HepG2 (cell line): ENCODE measurements around the gene BTBD1. TPM values are rescaled to one million over a fixed set of nuclear protein-coding genes. Genes with fewer than 3 reads are reported as not detected.

ENCODE experiments used
- ATAC-seq: fragments of 200-7000 bp; cut with Tn5 transposase; 3 replicates; pipeline ENCODE4 v1.9.1; 2020; ENCODE audit warnings: mild to moderate bottlenecking, moderate library complexity
- BruUV-seq: library from RNA; stranded (reverse); fragments of 400-500 nt; replicated peaks from 2 replicates; lab custom pipeline; 2021; lab: Mats Ljungman, UMichigan
- CTCF ChIA-PET: fragments of 300-600 bp; formaldehyde crosslinking; extraction: SDS; loops from one replicate; lab custom pipeline; 2021; ENCODE audit warnings: low total read pairs, inconsistent platforms, low intra/inter-chr PET ratio; lab: Yijun Ruan, JAX
- POLR2A ChIA-PET: fragments of 350-600 bp; sonication (Branson Sonifier 250); formaldehyde crosslinking; loops from one replicate; lab custom pipeline; 2020; ENCODE audit warnings: antibody characterized with exemption, inconsistent platforms; lab: Yijun Ruan, JAX
- DNase-seq: peaks from one replicate; pipeline ENCODE4 v3.0.0-alpha.2; 2015; ENCODE audit warnings: low spot score
- FAIRE-seq: peaks from 3 replicates; lab custom pipeline; 2011; peaks lifted over from hg19 to GRCh38; lab: Jason Lieb, UNC
- H2AFZ ChIP-seq: one replicate; pipeline ENCODE4 v1.6.1; 2011; ENCODE audit warnings: low read length, inconsistent platforms
- H3K27ac ChIP-seq: fragments of 300-600 bp; 3 replicates; pipeline ENCODE4 v1.8.0; 2011; ENCODE audit warnings: mixed run types, mild to moderate bottlenecking, mixed read lengths, low read length, inconsistent platforms; ENCODE audit not compliant: insufficient read depth; ENCODE audit errors: extremely low read length
- H3K27me3 ChIP-seq, 2 experiments: fragments of 200-600 bp in 1 of 2; 2 replicates in 1 of 2; 3 replicates in 1 of 2; pipeline versions ENCODE4 v1.6.0 to v1.8.0; 2011; ENCODE audit warnings: low read length in 2 of 2, mild to moderate bottlenecking in 2 of 2, moderate library complexity in 2 of 2, inconsistent platforms in 1 of 2; ENCODE audit not compliant: insufficient read depth in 2 of 2, control insufficient read depth in 1 of 2
- H3K36me3 ChIP-seq, 2 experiments: fragments of 200-600 bp in 1 of 2; replicated peaks in 1 of 2; 2 replicates in 1 of 2; 3 replicates in 1 of 2; pipeline versions ENCODE4 v1.5.1 to v1.8.0; 2011; ENCODE audit warnings: low read length in 2 of 2, inconsistent platforms in 1 of 2; ENCODE audit not compliant: insufficient read depth in 2 of 2, control insufficient read depth in 1 of 2
- H3K4me1 ChIP-seq: 2 replicates; pipeline ENCODE4 v1.5.1; 2012; ENCODE audit warnings: low read length, inconsistent platforms; ENCODE audit not compliant: insufficient read depth
- H3K4me2 ChIP-seq: 2 replicates; pipeline ENCODE4 v1.6.0; 2011; ENCODE audit warnings: low read depth, low read length, inconsistent platforms
- H3K4me3 ChIP-seq, 3 experiments: fragments of 200-600 bp in 1 of 3; sonication (generic), shearing (Covaris generic) in 1 of 3; replicated peaks in 1 of 3; 2 replicates each; pipeline ENCODE4 v1.5.1; 2011 to 2016; ENCODE audit warnings: low read length in 3 of 3, inconsistent platforms in 2 of 3, low read depth in 2 of 3, mild to moderate bottlenecking in 2 of 3, control low read depth in 1 of 3, mixed read lengths in 1 of 3; ENCODE audit not compliant: insufficient read depth in 1 of 3
- H3K79me2 ChIP-seq: one replicate; pipeline ENCODE4 v1.6.1; 2011; ENCODE audit warnings: low read length, inconsistent platforms; ENCODE audit not compliant: insufficient read depth
- H3K9ac ChIP-seq: 2 replicates; pipeline ENCODE4 v1.6.0; 2011; ENCODE audit warnings: mild to moderate bottlenecking, low read depth, low read length, inconsistent platforms; ENCODE audit not compliant: insufficient read depth
- H3K9me3 ChIP-seq: 2 replicates; pipeline ENCODE4 v1.5.1; 2012; ENCODE audit warnings: mild to moderate bottlenecking, low read length
- H4K20me1 ChIP-seq: 2 replicates; pipeline ENCODE4 v1.6.0; 2011; ENCODE audit warnings: inconsistent platforms, mild to moderate bottlenecking, low read length, moderate library complexity; ENCODE audit not compliant: insufficient read depth
- DMAP1 ChIP-seq: IDR thresholded peaks from 2 replicates; pipeline ENCODE4 v1.6.1; 2016
- NAIF1 ChIP-seq: sonication (generic); formaldehyde crosslinking; IDR thresholded peaks from 2 replicates; pipeline ENCODE4 v1.5.0; 2020; ENCODE audit warnings: mild to moderate bottlenecking, missing genetic modification reagents, borderline replicate concordance
- PRPF4 ChIP-seq: fragments of 200-400 bp; formaldehyde crosslinking; IDR thresholded peaks from 2 replicates; pipeline ENCODE4 v1.6.1; 2016; ENCODE audit warnings: low read length, low read depth; ENCODE audit not compliant: poor library complexity, severe bottlenecking
- SNAPC2 ChIP-seq: sonication (generic); formaldehyde crosslinking; IDR thresholded peaks from 2 replicates; pipeline ENCODE4 v1.8.1; 2022; ENCODE audit warnings: mild to moderate bottlenecking, missing genetic modification reagents
- ZFY ChIP-seq: sonication (generic); formaldehyde crosslinking; IDR thresholded peaks from 2 replicates; pipeline ENCODE4 v1.4.0; 2020; ENCODE audit warnings: missing genetic modification reagents
- ZNF101 ChIP-seq: sonication (generic); formaldehyde crosslinking; IDR thresholded peaks from 2 replicates; pipeline ENCODE4 v1.4.0; 2020; ENCODE audit warnings: mild to moderate bottlenecking, low read depth, missing genetic modification reagents, borderline replicate concordance
- ZNF251 ChIP-seq: sonication (generic); formaldehyde crosslinking; IDR thresholded peaks from 2 replicates; pipeline ENCODE4 v1.9.0; 2021; ENCODE audit warnings: mild to moderate bottlenecking, missing genetic modification reagents
- ZNF263 ChIP-seq: sonication (generic); formaldehyde crosslinking; IDR thresholded peaks from 2 replicates; pipeline ENCODE4 v1.4.0; 2020; ENCODE audit warnings: missing genetic modification reagents
- ZNF720 ChIP-seq: sonication (generic); formaldehyde crosslinking; IDR thresholded peaks from 2 replicates; pipeline ENCODE4 v1.4.0; 2020; ENCODE audit warnings: missing genetic modification reagents
- ZNF788 ChIP-seq: sonication (generic); formaldehyde crosslinking; IDR thresholded peaks from 2 replicates; pipeline ENCODE4 v1.5.0; 2020; ENCODE audit warnings: mild to moderate bottlenecking, missing genetic modification reagents, borderline replicate concordance
- WGBS: methylation state at CpG from one replicate; pipeline ENCODE4 v1.1.6; 2017; ENCODE audit warnings: low lambda C conversion rate; 5-methylcytosine and 5-hydroxymethylcytosine counted together
- in situ Hi-C: cut with HindIII; loops from 2 replicates; pipeline ENCODE4 v1.10.0; 2017; ENCODE audit warnings: low pct_unique_long_range_greater_than_20kb; ENCODE audit not compliant: extremely low pct_ligation_motif_present
- intact Hi-C: fragments of 100-400 bp; cut with micrococcal nuclease; formaldehyde crosslinking; loops from one replicate; pipeline ENCODE4 v1.10.0; 2022; ENCODE audit not compliant: unreplicated experiment
- polyA plus RNA-seq, 8 experiments: library from polyadenylated mRNA; depleted of rRNA in 3 of 8; stranded (reverse) in 7 of 8; unstranded in 1 of 8; fragments of >200 nt; fragmentation: Illumina TruSeq in 4 of 8; extraction: Trizol in 4 of 8; gene quantifications; 2 replicates each; pipeline versions ENCODE4 v1.2.1 to v1.2.3, GENCODE V29; 2011 to 2016; ENCODE audit warnings: low read depth in 4 of 8, missing spikeins in 1 of 8, mixed read lengths in 1 of 8; ENCODE audit not compliant: insufficient read depth in 1 of 8
- total RNA-seq, 5 experiments: library from RNA; depleted of rRNA; stranded (reverse); fragments of >200 nt; fragmentation: Illumina TruSeq; extraction: Trizol; gene quantifications; 2 replicates each; pipeline ENCODE4 v1.2.3, GENCODE V29; 2016; ENCODE audit warnings: low read depth in 1 of 5
- TF ChIP-seq, protein P1 (sequence below): sonication (generic); formaldehyde crosslinking; IDR thresholded peaks from 2 replicates; pipeline ENCODE4 v1.4.0; 2020; ENCODE audit warnings: missing genetic modification reagents

The BTBD1 gene
- total and polyA plus RNA-seq, 2 of the 13 experiments (the other 11 are each of a cell fraction or from before 2014, with no cell fraction given) = 32.1 to 53.9 TPM

GRCh38 chr15:83081256-83082014 is 14.4 kb upstream of the BTBD1 start:
- no peaks in the 10 kb centered on the region for H4K20me1 ChIP-seq
- H3K36me3 ChIP-seq = no peaks in the 10 kb centered on the region
- H3K27ac ChIP-seq = no peak overlapping the region
- no peak for TF ChIP-seq ZNF251
- no peak for TF ChIP-seq SNAPC2 (CRISPR knock-in tag)
- TF ChIP-seq ZNF101 (CRISPR knock-in tag) = no peak
- TF ChIP-seq ZNF720 (CRISPR knock-in tag) = no peak
- TF ChIP-seq PRPF4 = no peak
- TF ChIP-seq DMAP1 (CRISPR knock-in tag) = no peak
- no peak for TF ChIP-seq ZNF788 (CRISPR knock-in tag)
- H3K79me2 ChIP-seq = no peaks in the 10 kb centered on the region
- H3K9me3 ChIP-seq = no peaks in the 10 kb centered on the region
- FAIRE-seq = no peak
- ATAC-seq = no peak
- CTCF ChIA-PET = no interaction called here
- no peak overlapping the region for H2AFZ ChIP-seq
- H3K4me3 ChIP-seq = no peak overlapping the region
- H3K9ac ChIP-seq = no peak overlapping the region
- in situ Hi-C loops (no loop called here), intact Hi-C loops (no loop called here)
- H3K27me3 ChIP-seq = peaks cover 0 to 24% of the 10 kb centered on the region in 2 experiments; a peak in 2 of 5 replicates
- WGBS = 16% methylated on average over 5 of the region's 5 CpGs
- H3K4me2 ChIP-seq = no peak overlapping the region
- no peaks in the 10 kb centered on the region for H3K4me1 ChIP-seq
- DNase-seq = no peak
- POLR2A ChIA-PET = no interaction called here
- BruUV-seq = no TSS peak

DNA sequence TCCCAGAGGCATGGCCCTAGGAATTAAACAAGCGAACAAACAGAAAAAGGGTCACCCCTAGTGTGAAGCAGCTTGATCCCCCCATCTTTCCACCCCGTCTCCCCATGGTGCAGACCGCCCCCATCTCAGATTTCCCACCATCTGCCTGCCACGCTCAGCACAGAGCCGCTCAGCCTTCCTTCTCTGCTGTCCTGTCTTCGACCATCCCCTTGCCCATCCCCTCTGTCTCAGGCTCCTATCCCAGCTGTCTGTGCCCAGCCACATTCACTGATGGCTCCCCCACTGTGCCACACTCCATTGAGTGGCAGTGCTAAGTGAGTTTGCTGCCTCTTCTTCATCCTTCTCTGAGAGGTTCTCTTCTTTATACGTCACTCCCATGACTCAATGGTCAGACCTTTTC is 11.7 kb upstream of the BTBD1 start:
- in situ Hi-C loops (no loop called here), intact Hi-C loops (no loop called here)
- Histone ChIP-seq H3K36me3 (no peaks in the 10 kb centered on the region), H3K9ac (no peak overlapping the region), H3K27ac (no peak overlapping the region), H3K4me1 (no peaks in the 10 kb centered on the region), H2AFZ (no peak overlapping the region), H4K20me1 (no peaks in the 10 kb centered on the region), H3K4me3 (no peak overlapping the region), H3K9me3 (peaks cover under 1% of the 10 kb centered on the region), H3K79me2 (no peaks in the 10 kb centered on the region), H3K27me3 (peaks cover 0 to 24% of the 10 kb centered on the region in 2 experiments; a peak in 2 of 5 replicates), H3K4me2 (no peak overlapping the region)
- FAIRE-seq = no peak
- ChIA-PET CTCF (no interaction called here), POLR2A (no interaction called here)
- no TSS peak for BruUV-seq
- WGBS = 40% methylated on average over 7 of the region's 7 CpGs
- ATAC-seq = no peak
- DNase-seq = no peak
- TF ChIP-seq, protein P1, sequence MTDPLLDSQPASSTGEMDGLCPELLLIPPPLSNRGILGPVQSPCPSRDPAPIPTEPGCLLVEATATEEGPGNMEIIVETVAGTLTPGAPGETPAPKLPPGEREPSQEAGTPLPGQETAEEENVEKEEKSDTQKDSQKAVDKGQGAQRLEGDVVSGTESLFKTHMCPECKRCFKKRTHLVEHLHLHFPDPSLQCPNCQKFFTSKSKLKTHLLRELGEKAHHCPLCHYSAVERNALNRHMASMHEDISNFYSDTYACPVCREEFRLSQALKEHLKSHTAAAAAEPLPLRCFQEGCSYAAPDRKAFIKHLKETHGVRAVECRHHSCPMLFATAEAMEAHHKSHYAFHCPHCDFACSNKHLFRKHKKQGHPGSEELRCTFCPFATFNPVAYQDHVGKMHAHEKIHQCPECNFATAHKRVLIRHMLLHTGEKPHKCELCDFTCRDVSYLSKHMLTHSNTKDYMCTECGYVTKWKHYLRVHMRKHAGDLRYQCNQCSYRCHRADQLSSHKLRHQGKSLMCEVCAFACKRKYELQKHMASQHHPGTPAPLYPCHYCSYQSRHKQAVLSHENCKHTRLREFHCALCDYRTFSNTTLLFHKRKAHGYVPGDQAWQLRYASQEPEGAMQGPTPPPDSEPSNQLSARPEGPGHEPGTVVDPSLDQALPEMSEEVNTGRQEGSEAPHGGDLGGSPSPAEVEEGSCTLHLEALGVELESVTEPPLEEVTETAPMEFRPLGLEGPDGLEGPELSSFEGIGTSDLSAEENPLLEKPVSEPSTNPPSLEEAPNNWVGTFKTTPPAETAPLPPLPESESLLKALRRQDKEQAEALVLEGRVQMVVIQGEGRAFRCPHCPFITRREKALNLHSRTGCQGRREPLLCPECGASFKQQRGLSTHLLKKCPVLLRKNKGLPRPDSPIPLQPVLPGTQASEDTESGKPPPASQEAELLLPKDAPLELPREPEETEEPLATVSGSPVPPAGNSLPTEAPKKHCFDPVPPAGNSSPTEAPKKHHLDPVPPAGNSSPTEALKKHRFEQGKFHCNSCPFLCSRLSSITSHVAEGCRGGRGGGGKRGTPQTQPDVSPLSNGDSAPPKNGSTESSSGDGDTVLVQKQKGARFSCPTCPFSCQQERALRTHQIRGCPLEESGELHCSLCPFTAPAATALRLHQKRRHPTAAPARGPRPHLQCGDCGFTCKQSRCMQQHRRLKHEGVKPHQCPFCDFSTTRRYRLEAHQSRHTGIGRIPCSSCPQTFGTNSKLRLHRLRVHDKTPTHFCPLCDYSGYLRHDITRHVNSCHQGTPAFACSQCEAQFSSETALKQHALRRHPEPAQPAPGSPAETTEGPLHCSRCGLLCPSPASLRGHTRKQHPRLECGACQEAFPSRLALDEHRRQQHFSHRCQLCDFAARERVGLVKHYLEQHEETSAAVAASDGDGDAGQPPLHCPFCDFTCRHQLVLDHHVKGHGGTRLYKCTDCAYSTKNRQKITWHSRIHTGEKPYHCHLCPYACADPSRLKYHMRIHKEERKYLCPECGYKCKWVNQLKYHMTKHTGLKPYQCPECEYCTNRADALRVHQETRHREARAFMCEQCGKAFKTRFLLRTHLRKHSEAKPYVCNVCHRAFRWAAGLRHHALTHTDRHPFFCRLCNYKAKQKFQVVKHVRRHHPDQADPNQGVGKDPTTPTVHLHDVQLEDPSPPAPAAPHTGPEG = no peak
- TF ChIP-seq ZNF263 (CRISPR knock-in tag) (no peak), ZFY (CRISPR knock-in tag) (no peak), NAIF1 (CRISPR knock-in tag) (no peak)
